ENCODE results near the gene TAX1BP3. TPM values are rescaled to one million over a fixed set of nuclear protein-coding genes. Genes with fewer than 3 reads are reported as not detected.
A peak's percentile ranks its signal among the peaks of the same experiment; 100 is the strongest.
"Not testable (repeated sequence)": the region's sequence is repeated elsewhere in the genome, so short reads cannot be mapped to it uniquely, and the experiment has no call there.

Gene TAX1BP3
- total RNA-seq = 100 to 1,000 TPM; 212 to 227 TPM

DNA sequence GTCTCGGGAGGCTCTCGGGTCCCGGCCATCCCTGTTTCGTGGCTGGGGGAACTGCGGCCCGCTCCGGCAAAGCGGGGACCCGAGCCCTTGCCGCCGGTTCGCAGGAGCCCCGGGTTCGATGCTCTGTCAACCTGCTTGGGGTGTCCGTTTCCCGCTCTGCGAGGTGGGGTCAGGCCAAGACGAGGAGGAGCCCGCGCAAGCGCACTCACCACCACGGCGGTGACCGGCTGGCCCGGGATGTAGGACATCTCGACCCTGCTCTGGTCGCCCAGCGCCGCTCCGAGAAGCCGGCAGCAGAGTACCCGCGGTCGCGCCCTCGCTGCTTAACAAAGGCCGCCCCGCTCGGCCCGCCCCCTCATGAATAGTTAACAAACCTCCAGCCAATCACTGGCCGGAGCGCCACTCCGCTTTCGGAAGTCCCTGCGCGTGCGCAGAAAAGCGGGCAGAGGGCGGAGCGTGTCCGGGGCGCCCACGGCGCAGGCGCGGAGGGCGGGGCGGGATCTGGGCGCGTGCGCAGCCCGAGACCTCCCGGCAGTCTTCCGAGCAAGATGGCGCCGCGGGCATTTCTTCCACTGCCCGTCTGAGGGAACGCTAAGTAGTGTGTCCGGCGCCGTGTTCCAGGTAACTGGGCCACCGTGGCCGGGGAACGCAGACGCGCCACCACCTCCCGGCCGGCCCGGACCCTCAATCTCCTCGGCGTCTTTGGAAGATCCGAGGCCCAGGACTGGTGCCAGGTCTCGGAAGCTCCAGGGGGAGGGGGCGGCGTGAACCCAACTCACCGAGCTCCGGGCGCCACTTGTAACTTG, at the start of gene TAX1BP3, which contains the start of gene EMC6:
Gene TAX1BP3 (minus strand): TSS at position 300 of the 806 bp plus-strand sequence. CDS start 52 bp downstream, at position 248.
Gene EMC6 (plus strand): TSS at position 534 of the 806 bp plus-strand sequence. CDS start 335 bp downstream, outside the sequence.
- Histone ChIP-seq H3K27ac (peak within 1 kb of the TSS; percentile 98 to 99), H3K4me3 (peak within 1 kb of the TSS; percentile 75 to 84), H3K4me1 (peaks cover 0 to 42% of the 10 kb centered on the region in 2 donors), H3K9me3 (no peaks in the 10 kb centered on the region), H3K27me3 (no peaks in the 10 kb centered on the region), H3K36me3 (peaks cover 14% of the 10 kb centered on the region)
- TF ChIP-seq, protein P1, sequence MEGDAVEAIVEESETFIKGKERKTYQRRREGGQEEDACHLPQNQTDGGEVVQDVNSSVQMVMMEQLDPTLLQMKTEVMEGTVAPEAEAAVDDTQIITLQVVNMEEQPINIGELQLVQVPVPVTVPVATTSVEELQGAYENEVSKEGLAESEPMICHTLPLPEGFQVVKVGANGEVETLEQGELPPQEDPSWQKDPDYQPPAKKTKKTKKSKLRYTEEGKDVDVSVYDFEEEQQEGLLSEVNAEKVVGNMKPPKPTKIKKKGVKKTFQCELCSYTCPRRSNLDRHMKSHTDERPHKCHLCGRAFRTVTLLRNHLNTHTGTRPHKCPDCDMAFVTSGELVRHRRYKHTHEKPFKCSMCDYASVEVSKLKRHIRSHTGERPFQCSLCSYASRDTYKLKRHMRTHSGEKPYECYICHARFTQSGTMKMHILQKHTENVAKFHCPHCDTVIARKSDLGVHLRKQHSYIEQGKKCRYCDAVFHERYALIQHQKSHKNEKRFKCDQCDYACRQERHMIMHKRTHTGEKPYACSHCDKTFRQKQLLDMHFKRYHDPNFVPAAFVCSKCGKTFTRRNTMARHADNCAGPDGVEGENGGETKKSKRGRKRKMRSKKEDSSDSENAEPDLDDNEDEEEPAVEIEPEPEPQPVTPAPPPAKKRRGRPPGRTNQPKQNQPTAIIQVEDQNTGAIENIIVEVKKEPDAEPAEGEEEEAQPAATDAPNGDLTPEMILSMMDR (IDR thresholded peaks at IDR 0.05) = no peak
- peak; percentile 99 for DNase-seq (ENCODE audit: low spot score)

- peaks cover 0 to 11% of the 10 kb centered on the region in 2 donors for H3K4me1 ChIP-seq
- TF ChIP-seq, protein P1 (IDR thresholded peaks at IDR 0.05) = no peak
- H3K27ac ChIP-seq = no peak overlapping the region
- no peak overlapping the region for H3K4me3 ChIP-seq
- H3K9me3 ChIP-seq = no peaks in the 10 kb centered on the region
- H3K36me3 ChIP-seq = peaks cover 44% of the 10 kb centered on the region
- no peak for DNase-seq (ENCODE audit: low spot score)
- H3K27me3 ChIP-seq = no peaks in the 10 kb centered on the region
These were observed 46.9 kb upstream of the TAX1BP3 start for GRCh38 chr17:3715296-3715695.

GRCh38 chr17:3712811-3713463, 44.6 kb upstream of the TAX1BP3 start:
- TF ChIP-seq, protein P1 (IDR thresholded peaks at IDR 0.05) = no peak
- DNase-seq (ENCODE audit: low spot score) = no peak
- H3K4me1 ChIP-seq = no peaks in the 10 kb centered on the region
- no peaks in the 10 kb centered on the region for H3K9me3 ChIP-seq
- H3K36me3 ChIP-seq = peaks cover 34% of the 10 kb centered on the region
- H3K4me3 ChIP-seq = no peak overlapping the region
- no peaks in the 10 kb centered on the region for H3K27me3 ChIP-seq
- H3K27ac ChIP-seq = no peak overlapping the region

DNA sequence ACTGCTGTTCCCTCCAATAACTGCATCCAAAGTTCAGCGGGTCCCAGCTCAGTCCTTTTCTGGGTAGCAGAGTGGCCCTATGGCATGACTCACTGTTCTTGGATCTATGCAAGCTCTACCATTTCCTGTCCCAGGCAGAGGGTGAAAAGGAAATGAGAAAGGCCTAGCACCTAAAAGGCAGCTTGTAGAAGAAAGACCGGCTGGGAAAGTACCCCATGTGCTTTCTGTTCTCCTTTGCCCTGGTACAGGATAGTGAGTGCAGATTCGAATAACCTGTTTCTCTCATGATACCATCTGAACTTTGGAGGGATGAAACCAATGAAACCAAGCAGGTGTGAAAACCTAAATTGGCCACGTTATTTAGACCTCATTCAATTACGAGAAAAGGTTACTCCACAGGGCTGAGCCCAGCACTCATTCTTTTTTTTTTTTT, 42.6 kb upstream of the TAX1BP3 start:
- TF ChIP-seq, protein P1 (IDR thresholded peaks at IDR 0.05) = no peak

GRCh38 chr17:3708366-3708765, 40.0 kb upstream of the TAX1BP3 start:
- no peak overlapping the region for H3K4me3 ChIP-seq
- no peaks in the 10 kb centered on the region for H3K36me3 ChIP-seq

More for the DNA sequence above, 42.6 kb upstream of the TAX1BP3 start:
- Histone ChIP-seq H3K36me3 (peaks cover 16% of the 10 kb centered on the region), H3K4me3 (no peak overlapping the region), H3K9me3 (no peaks in the 10 kb centered on the region), H3K27me3 (no peaks in the 10 kb centered on the region), H3K27ac (no peak overlapping the region), H3K4me1 (no peaks in the 10 kb centered on the region)
- DNase-seq (ENCODE audit: low spot score) = no peak

GRCh38 chr17:3705718-3705984, 37.3 kb upstream of the TAX1BP3 start:
- not testable (repeated sequence) for H3K9me3 ChIP-seq; DNase-seq (ENCODE audit: low spot score); H3K4me1 ChIP-seq; H3K27me3 ChIP-seq; H3K4me3 ChIP-seq; H3K27ac ChIP-seq; H3K36me3 ChIP-seq

More at GRCh38 chr17:3708366-3708765, 40.0 kb upstream of the TAX1BP3 start:
- no peak for DNase-seq (ENCODE audit: low spot score)
- H3K9me3 ChIP-seq = no peaks in the 10 kb centered on the region
- no peaks in the 10 kb centered on the region for H3K4me1 ChIP-seq
- H3K27ac ChIP-seq = no peak overlapping the region
- TF ChIP-seq, protein P1 (IDR thresholded peaks at IDR 0.05) = no peak
- no peaks in the 10 kb centered on the region for H3K27me3 ChIP-seq
